HepG2 (cell line): ENCODE results near the gene ADARB1.

ENCODE experiments used
- DNMT1 ChIP-seq: sonication (generic); formaldehyde crosslinking; IDR thresholded peaks from 2 replicates; pipeline ENCODE4 v1.5.1; 2020; ENCODE audit warnings: mild to moderate bottlenecking, missing genetic modification reagents
- POLR2AphosphoS5 ChIP-seq: IDR thresholded peaks from 2 replicates; pipeline ENCODE4 v1.6.1; 2012; ENCODE audit warnings: low read depth, low read length
- TF ChIP-seq, protein P1 (sequence below): sonication (generic); formaldehyde crosslinking; IDR thresholded peaks from 2 replicates; pipeline ENCODE4 v1.5.0; 2020; ENCODE audit warnings: mild to moderate bottlenecking, missing genetic modification reagents, moderate library complexity

DNA sequence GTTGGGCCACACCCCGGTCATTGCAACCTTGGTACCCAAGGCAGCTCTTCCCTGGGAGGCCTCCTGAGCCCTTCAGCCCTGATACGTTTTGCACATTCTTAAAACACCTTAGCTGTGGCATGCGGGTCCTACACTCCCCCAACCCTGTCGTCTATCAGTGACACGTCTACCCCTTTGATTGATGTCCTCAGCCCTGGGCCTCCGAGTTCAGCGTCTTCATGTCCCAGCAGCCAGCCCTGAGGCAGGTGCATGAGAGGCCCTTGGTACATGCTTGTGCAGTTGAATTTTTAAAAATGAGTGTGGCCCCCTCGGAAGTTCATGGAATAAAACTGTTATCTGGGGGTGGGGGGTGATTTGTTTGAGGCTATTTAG is 38.9 kb upstream of the ADARB1 start:
- TF ChIP-seq POLR2AphosphoS5 (no peak), DNMT1 (CRISPR knock-in tag) (no peak)
- TF ChIP-seq, protein P1, sequence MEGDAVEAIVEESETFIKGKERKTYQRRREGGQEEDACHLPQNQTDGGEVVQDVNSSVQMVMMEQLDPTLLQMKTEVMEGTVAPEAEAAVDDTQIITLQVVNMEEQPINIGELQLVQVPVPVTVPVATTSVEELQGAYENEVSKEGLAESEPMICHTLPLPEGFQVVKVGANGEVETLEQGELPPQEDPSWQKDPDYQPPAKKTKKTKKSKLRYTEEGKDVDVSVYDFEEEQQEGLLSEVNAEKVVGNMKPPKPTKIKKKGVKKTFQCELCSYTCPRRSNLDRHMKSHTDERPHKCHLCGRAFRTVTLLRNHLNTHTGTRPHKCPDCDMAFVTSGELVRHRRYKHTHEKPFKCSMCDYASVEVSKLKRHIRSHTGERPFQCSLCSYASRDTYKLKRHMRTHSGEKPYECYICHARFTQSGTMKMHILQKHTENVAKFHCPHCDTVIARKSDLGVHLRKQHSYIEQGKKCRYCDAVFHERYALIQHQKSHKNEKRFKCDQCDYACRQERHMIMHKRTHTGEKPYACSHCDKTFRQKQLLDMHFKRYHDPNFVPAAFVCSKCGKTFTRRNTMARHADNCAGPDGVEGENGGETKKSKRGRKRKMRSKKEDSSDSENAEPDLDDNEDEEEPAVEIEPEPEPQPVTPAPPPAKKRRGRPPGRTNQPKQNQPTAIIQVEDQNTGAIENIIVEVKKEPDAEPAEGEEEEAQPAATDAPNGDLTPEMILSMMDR (CRISPR knock-in tag) = no peak
